GM19395 (cell line): ENCODE results near the gene SLC25A10.
"Not testable (repeated sequence)": the region's sequence is repeated elsewhere in the genome, so short reads cannot be mapped to it uniquely, and the experiment has no call there.

Experiments
- ATAC-seq: cut with Tn5 transposase; IDR thresholded peaks from one replicate; pipeline ENCODE4 v1.9.1; 2021; ENCODE audit warnings: mild to moderate bottlenecking, moderate library complexity; ENCODE audit not compliant: unreplicated experiment

Gene SLC25A10

DNA sequence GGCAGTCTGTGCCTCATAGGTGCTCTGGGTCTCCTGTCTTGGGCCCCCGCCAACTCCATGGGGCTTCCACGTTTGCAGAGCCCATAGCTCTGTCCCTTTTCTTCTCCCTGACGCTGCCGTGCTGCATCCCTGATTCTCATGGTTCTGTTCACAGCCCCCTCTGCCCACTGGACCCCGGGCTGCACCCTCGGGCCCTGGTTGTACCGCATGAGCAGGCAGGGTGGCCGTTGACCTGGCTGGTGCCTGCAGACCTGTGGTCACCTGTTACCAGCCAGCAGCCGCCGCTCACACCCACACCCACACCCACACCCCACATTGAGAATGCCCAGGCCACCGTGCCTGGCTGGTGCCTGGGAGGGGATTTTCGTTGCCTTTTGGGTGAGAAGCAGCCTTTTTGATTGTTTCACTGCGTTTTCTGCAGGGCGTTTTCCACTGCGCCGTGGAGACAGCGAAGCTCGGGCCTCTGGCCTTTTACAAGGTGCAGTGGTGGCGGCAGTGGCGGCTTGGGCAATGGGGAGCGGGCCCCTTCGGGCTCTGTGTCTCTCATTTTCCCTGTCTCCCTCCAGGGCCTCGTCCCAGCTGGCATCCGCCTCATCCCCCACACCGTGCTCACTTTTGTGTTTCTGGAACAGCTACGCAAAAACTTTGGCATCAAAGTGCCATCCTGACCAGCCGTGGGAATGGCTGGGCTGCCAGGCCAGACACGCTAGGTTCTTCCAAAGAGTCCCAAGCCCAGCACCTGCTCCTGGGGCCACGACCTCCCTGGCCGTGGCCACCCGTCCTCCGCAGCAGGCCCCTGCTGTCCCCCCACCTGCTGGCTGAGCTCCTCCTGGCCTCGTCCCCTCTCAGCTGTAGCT, 7.6 kb downstream of the SLC25A10 start:
- no peak for ATAC-seq

DNA sequence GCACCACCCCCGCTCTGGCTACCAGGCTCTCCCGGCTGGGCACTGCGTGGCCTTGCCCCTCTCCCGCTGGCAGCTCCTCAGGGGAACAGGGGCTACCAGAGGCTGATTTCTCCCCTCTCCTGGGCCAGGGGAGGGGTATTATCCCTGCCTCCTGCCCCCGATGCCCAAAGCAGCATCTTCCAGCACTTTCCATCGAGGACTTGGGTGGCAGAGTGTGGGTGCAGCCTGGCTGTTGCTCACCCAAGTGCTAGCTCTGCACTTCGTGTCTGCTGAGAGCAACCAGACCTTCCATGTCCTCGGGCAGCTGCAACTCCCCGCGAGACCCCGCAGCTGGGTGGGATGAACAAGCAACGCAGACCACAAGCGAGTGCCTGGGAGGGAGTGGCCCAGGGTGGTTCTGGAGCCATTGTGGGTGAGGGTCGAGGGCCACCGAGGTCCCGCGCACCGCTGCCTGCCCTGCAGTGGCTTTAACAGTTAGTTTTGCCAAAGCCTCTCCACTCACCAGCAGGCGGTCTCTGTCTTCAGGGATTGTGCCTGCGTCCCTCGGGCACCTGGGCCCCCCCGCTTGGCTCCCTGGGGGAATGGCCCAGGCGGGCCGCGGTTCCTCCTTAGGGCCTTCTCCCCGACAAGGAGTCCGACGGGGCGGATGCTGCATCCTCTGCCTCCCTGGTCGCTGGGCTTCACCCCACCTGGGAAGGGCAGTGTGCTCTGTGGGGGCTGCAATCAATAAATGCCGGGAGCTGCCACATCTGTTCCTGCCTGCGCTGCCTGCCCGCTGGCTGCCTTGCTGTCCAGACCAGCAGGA, 8.4 kb downstream of the SLC25A10 start:
- ATAC-seq: no peak

DNA sequence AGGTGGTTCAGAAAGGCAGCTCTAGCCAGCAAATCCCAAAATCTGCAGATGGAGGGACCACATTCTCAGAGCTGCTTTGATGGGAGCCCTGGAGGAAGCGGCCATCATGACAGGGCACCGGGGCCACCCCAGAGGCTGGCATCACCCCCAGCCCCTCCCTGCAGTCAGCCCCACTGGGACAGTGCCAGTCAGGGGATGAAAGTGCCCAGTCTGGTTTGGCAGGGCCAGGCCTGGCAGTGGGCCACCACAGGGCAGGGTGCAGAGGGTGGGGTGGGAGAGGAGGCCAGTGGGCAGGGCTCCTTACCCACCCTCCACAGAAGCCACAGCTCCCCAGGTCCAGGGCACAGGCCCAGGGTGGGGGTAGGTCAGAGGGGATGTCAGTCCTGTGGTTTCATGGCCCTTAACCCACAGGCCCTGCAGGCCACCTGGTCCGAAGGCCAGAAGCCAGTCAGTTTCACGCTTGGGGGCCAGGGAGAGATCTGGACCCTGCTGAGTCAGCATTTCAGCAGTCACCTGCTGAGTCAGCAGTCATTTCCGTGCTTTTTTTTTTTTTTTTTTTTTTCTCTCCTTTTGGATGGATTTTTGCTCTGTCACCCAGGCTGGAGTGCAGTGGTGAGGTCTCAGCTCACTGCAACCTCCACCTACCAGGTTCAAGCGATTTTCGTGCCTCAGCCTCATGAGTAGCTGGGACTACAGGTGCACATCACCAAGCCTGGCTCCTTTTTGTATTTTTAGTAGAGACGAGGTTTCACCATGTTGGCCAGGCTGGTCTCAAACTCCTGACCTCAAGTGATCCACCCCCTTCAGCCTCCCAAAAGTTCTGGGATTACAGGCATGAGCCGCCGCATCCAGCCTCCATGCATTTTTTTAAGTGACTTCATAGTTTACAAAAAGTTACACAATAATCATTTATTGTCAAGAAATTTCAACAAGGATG, 10.4 kb downstream of the SLC25A10 start:
- ATAC-seq: no peak

DNA sequence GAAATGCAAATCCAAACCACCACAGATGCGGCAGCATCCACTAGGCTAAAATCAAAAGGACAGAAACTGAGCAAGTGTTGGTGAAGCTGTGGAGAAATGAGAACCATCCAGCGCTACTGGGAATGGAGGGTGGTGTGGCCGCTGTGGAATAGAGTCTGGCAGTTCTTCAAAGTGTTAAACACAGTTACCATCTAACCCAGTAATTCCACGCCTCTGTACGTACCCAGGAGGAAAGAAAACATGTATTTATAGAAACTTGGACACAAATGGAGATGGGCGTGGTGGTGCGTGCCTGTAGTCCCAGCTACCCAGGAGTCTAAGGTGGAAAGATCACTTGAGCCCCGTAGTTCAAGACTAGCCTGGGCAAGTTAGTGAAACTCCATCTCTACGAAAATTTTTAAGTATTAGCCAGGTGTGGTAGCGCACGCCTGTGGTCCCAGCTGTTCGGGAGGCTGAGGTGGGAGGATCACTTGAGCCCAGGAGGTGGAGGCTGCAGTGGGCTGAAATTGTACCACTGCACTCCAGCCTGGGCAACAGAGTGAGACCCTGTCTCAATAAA, 11.6 kb downstream of the SLC25A10 start:
- ATAC-seq: no peak

DNA sequence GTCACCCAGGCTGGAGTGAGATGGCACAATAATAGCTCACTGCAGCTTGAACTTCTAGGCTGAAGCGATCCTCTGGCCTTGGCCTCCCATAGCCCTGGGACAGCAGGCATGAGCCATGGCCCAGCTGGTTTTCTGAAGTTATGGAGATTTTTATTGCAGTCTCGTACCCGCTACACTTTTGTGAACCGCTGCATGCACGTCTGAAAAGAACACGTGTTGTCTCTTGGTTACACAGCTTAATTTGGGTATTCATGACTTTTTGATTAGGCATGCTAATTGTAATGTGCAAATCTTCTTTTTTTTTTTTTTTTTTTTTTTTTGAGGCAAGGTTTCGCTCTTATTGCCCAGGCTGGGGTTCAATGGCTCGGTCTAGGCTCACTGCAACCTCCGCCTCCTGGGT, 13.4 kb downstream of the SLC25A10 start:
- ATAC-seq: no peak

DNA sequence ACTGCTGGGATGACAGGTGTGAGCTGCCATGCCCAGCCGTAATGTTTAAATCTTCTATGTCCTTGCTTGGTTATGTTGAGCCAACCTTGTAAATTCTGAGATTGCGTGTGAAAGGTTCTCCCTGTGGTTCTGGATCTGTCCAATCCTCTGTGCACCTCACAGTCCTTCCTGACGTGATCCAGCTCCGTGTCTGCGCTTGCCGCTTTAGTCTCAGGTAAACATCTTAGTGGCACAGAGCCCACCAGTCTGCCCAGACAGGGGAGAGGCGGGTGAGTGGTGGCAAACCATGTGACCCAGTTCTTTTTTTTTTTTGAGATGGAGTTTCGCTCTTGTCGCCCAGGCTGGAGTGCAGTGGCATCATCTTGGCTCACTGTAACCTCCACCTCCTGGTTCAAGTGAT, 13.9 kb downstream of the SLC25A10 start:
- no peak for ATAC-seq

DNA sequence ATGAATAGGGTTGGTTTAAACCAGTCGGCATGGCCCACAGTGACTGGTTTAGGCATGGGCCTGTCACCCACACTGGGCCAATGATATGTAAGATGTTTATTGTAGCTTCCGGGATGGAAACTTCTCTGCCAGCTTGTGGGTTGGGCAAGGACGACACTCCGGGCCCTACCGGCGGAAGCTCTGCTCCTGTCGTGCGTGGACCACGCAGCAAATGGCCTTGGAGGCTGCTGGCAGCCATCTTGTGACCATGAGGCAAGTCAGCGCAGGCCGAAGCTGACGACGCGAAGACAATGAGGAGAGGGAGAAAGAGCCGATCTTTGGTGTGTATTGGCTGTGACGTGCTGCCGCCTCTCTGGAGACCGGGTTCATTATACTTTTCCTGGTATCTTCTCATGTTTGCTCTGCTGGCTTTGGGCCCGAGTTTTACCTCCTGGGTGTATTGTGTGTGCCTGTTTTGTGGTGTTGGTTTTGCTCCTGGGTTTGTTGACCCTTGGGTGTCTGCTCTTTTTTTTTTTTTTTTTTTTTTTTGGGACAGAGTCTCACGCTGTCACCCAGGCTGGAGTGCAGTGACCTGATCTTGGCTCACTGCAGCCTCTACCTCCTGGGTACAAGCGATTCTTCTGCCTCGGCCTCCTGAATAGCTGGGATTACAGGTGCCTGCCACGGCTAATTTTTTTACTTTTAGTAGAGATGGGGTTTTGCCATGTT, 15.4 kb downstream of the SLC25A10 start:
- ATAC-seq: no peak

DNA sequence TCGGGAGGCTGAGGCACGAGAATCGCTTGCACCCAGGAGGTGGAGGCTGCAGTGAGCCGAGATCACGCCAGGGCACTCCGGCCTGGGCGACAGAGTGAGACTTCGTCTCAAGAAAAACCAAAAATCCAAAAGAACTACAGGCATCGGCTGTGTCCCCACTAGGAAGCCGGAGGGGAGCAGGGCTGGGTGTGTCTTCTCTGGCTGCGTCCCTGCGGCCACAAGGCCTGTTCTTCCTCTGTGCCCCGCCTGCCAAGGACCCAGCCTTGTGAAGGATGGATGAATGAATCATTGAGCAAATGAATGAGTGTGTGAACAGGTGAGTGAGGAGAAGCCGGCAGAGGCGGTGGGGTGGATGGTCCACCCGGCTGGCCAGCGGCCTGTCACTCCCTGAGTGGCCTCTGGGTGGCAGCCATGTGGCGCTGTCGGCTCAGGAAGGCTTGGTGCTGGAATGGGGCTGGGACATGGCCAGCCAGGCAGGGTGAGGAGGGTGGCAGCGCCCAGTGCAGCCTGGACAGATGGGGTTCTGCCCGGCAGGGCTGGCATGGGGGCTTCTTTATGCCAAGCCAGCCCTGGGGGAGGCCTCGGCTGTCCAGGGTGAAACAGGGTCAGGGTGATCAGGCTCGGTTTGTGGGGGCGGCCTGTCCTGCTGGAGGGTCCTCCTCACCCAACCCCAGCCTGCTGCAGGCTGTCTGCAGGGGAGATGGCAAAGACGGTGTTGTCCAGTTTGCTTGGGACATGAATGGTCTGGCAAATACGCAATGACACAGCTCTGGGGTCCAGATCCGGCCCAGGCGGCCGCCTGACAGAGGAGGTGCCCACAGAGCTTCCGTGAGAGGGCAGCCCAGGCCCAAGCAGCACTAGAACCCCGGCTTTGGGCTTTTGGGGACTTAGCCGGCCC, 21.7 kb downstream of the SLC25A10 start:
- ATAC-seq: no peak

DNA sequence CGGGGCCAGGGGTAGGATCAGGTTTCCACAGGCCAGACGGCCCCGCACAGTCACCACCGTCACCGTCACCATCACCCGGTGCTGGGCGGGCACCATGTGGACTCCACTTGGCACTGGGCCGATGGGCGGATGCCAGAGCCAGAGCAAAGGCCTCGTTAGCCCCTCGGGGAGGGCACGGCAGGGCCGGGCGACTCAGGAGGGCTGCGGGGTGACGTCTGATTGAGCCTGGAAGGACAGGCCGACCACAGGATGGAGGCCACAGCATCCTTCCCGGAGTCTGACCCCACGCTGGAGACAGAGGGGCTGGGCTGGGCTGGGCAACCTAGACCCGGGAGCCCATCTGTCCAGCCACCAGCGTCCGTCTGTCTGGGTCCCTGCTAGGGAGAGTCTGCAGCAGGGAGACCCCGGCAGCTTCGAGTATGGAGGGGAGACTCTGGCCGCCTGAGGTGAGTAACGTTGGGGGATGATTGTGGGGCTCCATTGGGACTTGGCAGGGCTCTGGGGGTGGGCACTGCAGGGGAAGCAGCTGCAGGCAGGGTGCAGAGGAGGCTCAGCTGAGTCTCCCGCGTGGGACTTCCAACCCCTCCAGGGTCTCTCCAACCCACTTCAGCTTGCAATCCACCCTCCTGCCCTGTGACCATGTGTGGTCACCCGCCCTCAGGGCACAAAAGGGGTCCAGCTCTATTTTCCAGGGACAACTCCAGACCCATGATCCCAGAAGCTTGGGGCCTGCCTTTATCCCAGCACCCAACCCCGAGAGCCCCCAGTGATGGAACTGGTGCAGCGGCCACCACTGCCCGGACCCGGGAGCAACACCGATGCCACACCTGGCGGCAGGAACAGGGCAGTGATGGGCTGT, 22.6 kb downstream of the SLC25A10 start:
- ATAC-seq: no peak

DNA sequence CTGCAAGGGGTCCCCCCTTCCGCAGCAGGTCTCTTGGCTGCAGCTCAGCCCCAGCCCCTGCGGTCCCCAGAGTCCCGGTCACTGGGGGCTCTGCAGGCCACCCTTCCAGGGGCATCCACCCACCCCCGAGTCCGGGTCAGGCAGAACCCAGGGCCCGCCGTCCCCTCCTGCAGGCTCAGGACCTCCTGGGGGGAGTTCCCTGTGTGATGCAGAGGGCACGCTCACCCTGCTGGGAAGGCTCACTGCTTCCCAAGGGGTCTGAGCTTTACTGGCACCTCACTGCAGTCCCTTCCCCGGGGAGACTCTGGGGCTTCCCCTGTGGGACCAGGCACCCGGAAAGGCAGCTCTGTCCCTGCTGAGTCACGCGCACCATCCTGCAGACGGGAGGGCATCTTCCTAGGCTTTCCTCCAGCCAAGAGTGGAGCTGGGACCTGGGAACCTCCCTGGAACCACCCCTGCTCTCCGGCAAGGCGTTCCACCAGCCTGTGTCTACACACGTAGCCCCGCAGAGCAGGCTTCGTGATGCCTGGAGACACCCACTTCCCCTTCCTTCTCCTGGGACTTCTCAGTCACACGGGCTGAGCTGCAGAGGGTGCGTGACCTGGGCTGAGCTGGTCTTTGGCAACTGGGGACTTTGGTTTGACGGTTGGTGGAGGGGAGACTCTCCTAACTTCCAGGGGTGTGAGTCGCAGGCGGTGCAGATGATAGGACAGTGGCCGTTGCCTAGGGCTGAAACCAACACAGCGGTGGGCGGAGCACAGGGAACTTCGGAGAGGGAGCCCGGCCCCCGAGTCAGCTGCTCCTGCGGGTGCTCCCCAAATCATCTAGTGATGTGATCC, 23.4 kb downstream of the SLC25A10 start:
- no peak for ATAC-seq

DNA sequence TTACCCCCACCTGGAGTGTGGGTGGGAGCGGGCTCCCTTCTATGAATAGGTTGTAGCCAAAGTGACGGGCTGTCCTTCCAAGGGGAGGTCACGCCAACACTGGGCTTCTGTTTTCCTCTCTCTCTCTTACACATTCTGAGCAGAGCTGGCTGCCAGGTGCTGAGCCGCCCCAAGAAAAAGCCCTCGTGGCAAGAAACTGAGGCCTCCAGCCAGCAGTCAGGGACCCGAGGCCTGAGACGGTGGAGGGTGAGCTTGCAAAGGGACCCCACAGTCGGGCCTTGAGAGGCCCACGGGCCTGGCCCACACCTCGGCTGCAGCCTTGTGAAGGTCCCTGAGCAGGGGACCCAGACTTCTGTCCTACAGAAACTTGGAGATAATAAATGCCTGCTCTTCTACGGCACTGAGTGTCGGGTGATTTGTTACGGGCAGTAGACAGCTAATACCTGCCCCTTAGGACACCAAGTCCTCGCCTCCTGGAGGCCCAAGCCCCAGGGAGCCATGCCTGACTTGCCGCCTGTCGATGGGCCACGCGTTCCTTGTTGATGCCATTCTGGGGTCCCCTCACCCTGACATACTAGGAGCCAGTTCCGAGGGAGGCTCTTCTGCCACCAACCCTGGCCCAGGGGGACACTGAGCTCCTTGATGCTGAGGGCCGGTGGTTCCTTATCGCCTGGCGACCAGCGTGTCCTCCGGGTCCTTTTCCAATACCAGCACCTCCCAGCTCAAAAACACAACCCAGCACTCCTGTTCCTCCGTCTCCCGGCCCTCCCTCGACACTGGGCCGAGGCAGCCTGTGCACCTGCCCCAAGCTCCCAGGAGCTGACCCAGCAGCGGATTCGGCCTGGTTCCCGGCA, 26.1 kb downstream of the SLC25A10 start:
- no peak for ATAC-seq

DNA sequence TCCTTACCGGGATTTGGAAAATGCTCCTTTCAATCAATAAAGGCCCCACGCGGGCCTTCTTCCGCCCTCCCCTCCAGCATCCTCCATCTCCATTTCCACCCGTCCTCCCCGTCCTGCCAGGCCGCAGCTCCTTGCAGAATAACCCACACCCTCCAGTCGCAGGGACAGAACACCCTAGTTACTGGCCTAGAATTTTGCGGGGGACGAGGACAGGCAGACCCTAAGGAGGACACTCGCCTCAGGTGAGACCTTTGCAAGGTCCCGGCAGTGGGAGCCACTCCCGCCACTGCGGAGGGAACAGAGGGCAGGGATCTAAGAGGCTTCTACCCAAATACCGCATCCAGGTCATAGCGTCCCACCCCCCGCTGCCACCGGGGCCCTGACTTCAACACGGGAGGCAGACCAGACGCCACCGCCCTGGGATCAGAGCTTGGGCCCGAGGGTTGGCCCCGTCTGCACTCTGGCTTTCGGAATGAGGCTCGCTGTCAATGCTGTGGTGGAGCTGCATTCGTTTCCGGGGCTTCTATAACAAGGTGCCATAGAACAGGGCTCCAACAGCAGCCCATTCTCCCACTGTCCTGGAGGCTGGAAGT, 26.8 kb downstream of the SLC25A10 start:
- no peak for ATAC-seq

DNA sequence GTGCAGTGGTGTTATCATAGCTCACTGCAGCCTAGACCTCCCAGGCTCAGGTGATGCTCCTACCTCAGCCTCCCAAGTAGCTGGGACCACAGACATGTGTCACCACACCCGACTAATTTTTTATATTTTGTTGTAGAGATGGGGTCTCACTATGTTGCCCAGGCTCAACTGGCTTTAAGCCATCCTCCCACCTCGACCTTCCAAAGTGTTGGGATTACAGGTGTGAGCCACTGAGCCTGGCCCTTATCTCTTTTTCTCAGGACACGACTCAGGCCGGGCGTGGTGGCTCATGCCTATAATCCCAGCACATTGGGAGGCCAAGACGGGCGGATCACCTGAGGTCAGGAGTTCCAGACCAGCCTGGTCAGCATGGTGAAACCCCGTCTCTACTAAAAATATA, 27.5 kb downstream of the SLC25A10 start:
- not testable (repeated sequence) for ATAC-seq

DNA sequence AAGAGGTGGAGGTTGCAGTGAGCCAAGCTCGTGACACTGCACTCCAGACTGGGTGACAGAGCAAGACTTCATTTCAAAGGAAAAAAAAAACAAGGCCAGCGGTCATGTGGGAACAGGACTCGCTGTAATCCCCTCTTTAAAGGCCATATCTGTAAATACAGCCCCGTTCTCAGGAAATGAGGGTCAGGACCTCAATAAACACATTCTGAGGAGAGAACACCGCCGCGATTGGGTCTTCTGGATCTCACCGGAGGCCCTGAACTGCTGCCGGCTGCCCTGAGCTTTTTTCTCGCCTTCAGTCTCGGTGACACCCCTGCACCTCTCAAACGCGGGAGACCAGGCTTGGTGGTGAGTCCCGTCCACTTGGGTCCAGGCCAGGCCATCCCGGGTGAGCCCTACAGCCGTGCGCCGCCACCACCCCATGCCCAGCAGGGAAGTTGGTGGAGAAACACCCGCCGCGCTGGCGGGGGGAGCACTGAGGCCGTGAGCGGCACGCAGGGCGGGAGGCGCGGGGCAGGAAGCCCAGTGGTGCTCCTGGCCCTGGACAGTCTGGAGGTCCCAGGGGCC, 28.4 kb downstream of the SLC25A10 start:
- no peak for ATAC-seq

DNA sequence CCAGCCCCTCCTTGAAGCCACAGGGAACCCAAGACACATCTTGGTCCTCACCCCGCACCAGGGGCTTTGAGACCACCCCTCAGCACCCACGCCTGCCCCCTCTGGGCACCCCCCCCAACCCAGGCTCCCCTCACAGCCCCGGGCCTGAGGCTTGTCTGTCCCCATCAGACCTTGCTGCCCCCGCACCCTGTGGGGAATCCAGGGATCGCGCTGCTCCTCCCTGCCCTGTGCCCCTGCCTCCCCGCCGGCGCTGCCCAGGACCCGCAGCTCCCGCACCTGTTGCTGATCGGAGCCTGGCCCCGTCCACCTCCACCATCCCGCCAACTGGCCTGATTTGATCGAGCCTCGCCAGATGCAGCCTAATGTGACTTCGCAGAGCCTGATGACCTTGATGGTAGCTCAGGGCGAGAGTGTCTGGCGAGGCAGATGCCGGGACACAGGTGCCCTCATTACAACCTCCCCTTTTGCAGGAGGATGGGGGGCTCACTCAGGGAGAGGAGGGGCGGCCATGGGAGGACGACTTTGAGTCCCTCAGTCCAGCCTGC, 29.0 kb downstream of the SLC25A10 start:
- ATAC-seq: no peak
